ENCODE data around the gene GYPA.
"Not testable (repeated sequence)": the region's sequence is repeated elsewhere in the genome, so short reads cannot be mapped to it uniquely, and the experiment has no call there.

GRCh38 chr4:144123269-144123668 is 17.2 kb downstream of the GYPA start:
- not testable (repeated sequence) for TF ChIP-seq POLR2A (IDR thresholded peaks at IDR 0.05); POLR2AphosphoS5 (IDR thresholded peaks at IDR 0.05; ENCODE audit: insufficient read depth in 1 of 2, low read depth in 1 of 2)
- TF ChIP-seq, protein P1, sequence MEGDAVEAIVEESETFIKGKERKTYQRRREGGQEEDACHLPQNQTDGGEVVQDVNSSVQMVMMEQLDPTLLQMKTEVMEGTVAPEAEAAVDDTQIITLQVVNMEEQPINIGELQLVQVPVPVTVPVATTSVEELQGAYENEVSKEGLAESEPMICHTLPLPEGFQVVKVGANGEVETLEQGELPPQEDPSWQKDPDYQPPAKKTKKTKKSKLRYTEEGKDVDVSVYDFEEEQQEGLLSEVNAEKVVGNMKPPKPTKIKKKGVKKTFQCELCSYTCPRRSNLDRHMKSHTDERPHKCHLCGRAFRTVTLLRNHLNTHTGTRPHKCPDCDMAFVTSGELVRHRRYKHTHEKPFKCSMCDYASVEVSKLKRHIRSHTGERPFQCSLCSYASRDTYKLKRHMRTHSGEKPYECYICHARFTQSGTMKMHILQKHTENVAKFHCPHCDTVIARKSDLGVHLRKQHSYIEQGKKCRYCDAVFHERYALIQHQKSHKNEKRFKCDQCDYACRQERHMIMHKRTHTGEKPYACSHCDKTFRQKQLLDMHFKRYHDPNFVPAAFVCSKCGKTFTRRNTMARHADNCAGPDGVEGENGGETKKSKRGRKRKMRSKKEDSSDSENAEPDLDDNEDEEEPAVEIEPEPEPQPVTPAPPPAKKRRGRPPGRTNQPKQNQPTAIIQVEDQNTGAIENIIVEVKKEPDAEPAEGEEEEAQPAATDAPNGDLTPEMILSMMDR (IDR thresholded peaks at IDR 0.05): not testable (repeated sequence)
